Activated CD4-positive, alpha-beta T cell treated with anti-CD3 and anti-CD28 coated beads for 48 hours (primary cell): ENCODE measurements around the gene ERGIC2.
"Not testable (repeated sequence)": the region's sequence is repeated elsewhere in the genome, so short reads cannot be mapped to it uniquely, and the experiment has no call there.

ENCODE experiments used
- DNase-seq: peaks from one replicate; pipeline ENCODE4 v3.0.0-alpha.2; 2020

The ERGIC2 gene

GRCh38 chr12:29380536-29381523, at the start of gene ERGIC2:
Gene ERGIC2, minus strand, starts transcription at chr12:29381172. Its CDS starts 9,539 bp downstream, at chr12:29371633.
- peak; percentile 92 for DNase-seq

GRCh38 chr12:29430716-29431044, 49.7 kb upstream of the ERGIC2 start:
- DNase-seq: no peak

GRCh38 chr12:29429999-29430715, 49.2 kb upstream of the ERGIC2 start:
- no peak for DNase-seq

- DNase-seq: no peak
These were observed 47.7 kb upstream of the ERGIC2 start for GRCh38 chr12:29428633-29429032.

GRCh38 chr12:29427964-29428363, 47.0 kb upstream of the ERGIC2 start:
- no peak for DNase-seq

GRCh38 chr12:29426498-29426897, 45.5 kb upstream of the ERGIC2 start:
- DNase-seq: no peak

- no peak for DNase-seq
These were observed 44.8 kb upstream of the ERGIC2 start for GRCh38 chr12:29425722-29426121.

GRCh38 chr12:29416748-29417147, 35.8 kb upstream of the ERGIC2 start:
- DNase-seq: no peak

GRCh38 chr12:29415111-29415510, 34.1 kb upstream of the ERGIC2 start:
- no peak for DNase-seq

GRCh38 chr12:29414368-29414767, 33.4 kb upstream of the ERGIC2 start:
- DNase-seq: no peak

- no peak for DNase-seq
These were observed 24.6 kb upstream of the ERGIC2 start for GRCh38 chr12:29405561-29405960.

GRCh38 chr12:29403991-29404390, 23.0 kb upstream of the ERGIC2 start:
- DNase-seq: no peak

GRCh38 chr12:29402437-29402836, 21.5 kb upstream of the ERGIC2 start:
- no peak for DNase-seq

- DNase-seq: no peak
These were observed 17.5 kb upstream of the ERGIC2 start for GRCh38 chr12:29398495-29398894.

- DNase-seq: no peak
These were observed 15.8 kb upstream of the ERGIC2 start for GRCh38 chr12:29396774-29397173.

GRCh38 chr12:29395356-29395755, 14.4 kb upstream of the ERGIC2 start:
- no peak for DNase-seq

GRCh38 chr12:29390419-29390818, 9.4 kb upstream of the ERGIC2 start:
- DNase-seq: peak; percentile 35

GRCh38 chr12:29389295-29389919, 8.4 kb upstream of the ERGIC2 start:
- no peak for DNase-seq

- not testable (repeated sequence) for DNase-seq
These were observed 5.2 kb upstream of the ERGIC2 start for GRCh38 chr12:29386084-29386680.

- DNase-seq: not testable (repeated sequence)
These were observed 4.2 kb upstream of the ERGIC2 start for GRCh38 chr12:29385194-29385593.

- DNase-seq: no peak
These were observed 1.3 kb upstream of the ERGIC2 start for GRCh38 chr12:29382251-29382650.

GRCh38 chr12:29376118-29376517, 4.9 kb downstream of the ERGIC2 start:
- no peak for DNase-seq

GRCh38 chr12:29374913-29375312, 6.1 kb downstream of the ERGIC2 start:
- DNase-seq: no peak
